Nephron (organoid): ENCODE results near the gene KIF12.
A peak's percentile ranks its signal among the peaks of the same experiment; 100 is the strongest.

Experiments used
- H3K27ac Mint-ChIP-seq, 3 experiments: 2 replicates each; pipeline ENCODE4 v1.8.0; 2020; ENCODE audit warnings: mixed read lengths in 3 of 3, mild to moderate bottlenecking in 2 of 3, moderate library complexity in 1 of 3
- H3K27me3 Mint-ChIP-seq: 2 replicates; pipeline ENCODE4 v1.8.0; 2021; ENCODE audit warnings: low read depth, mild to moderate bottlenecking, moderate library complexity, mixed read lengths
- H3K36me3 Mint-ChIP-seq: 2 replicates; pipeline ENCODE4 v1.8.0; 2020; ENCODE audit warnings: low read depth, mixed read lengths
- H3K4me1 Mint-ChIP-seq: 2 replicates; pipeline ENCODE4 v1.8.0; 2020; ENCODE audit warnings: mixed read lengths
- H3K4me3 Mint-ChIP-seq, 3 experiments: 2 replicates each; pipeline ENCODE4 v1.8.0; 2020; ENCODE audit warnings: mild to moderate bottlenecking in 3 of 3, mixed read lengths in 3 of 3, moderate library complexity in 2 of 3
- H3K9me3 Mint-ChIP-seq: 2 replicates; pipeline ENCODE4 v1.8.0; 2020; ENCODE audit warnings: mixed read lengths
- CTCF ChIP-seq, 3 experiments: fragments of 200-600 bp; sonication (generic); IDR thresholded peaks; one replicate each; pipeline ENCODE4 v1.5.0; 2021; ENCODE audit warnings: antibody characterized with exemption in 3 of 3; ENCODE audit not compliant: unreplicated experiment in 3 of 3

KIF12 gene

GRCh38 chr9:114078021-114078780 is 20.9 kb downstream of the KIF12 start, which contains the start of gene AMBP:
Gene AMBP, minus strand, starts transcription at chr9:114078300. Its CDS starts 91 bp downstream, at chr9:114078209.
- Mint-ChIP-seq H3K9me3 (peaks cover 2% of the 10 kb centered on the region), H3K27me3 (peaks cover 28% of the 10 kb centered on the region), H3K27ac (peak within 1 kb of the TSS; percentile 33 to 71 (median 56)), H3K36me3 (no peaks in the 10 kb centered on the region), H3K4me3 (no peak within 1 kb of the TSS), H3K4me1 (peaks cover 11% of the 10 kb centered on the region)
- no peak for TF ChIP-seq CTCF (IDR thresholded peaks at IDR 0.05; ENCODE audit: unreplicated experiment in 3 of 3)

GRCh38 chr9:114077162-114077837 is 21.8 kb downstream of the KIF12 start:
- Mint-ChIP-seq H3K27ac (peak overlapping the region; percentile 27 to 71 (median 37)), H3K9me3 (peaks cover 2% of the 10 kb centered on the region), H3K4me3 (no peak overlapping the region), H3K27me3 (peaks cover 28% of the 10 kb centered on the region), H3K36me3 (no peaks in the 10 kb centered on the region), H3K4me1 (peaks cover 6% of the 10 kb centered on the region)
- TF ChIP-seq CTCF (IDR thresholded peaks at IDR 0.05; ENCODE audit: unreplicated experiment in 3 of 3) = no peak

- H3K27me3 Mint-ChIP-seq = peaks cover 23% of the 10 kb centered on the region
- no peak overlapping the region for H3K27ac Mint-ChIP-seq
- peaks cover 10% of the 10 kb centered on the region for H3K4me1 Mint-ChIP-seq
- H3K36me3 Mint-ChIP-seq = no peaks in the 10 kb centered on the region
- H3K4me3 Mint-ChIP-seq = no peak overlapping the region
- peaks cover 2% of the 10 kb centered on the region for H3K9me3 Mint-ChIP-seq
- no peak for TF ChIP-seq CTCF (IDR thresholded peaks at IDR 0.05; ENCODE audit: unreplicated experiment in 3 of 3)
These were observed 22.6 kb downstream of the KIF12 start for GRCh38 chr9:114076237-114077161.

GRCh38 chr9:114075602-114076001 is 23.5 kb downstream of the KIF12 start:
- Mint-ChIP-seq H3K4me3 (no peak overlapping the region), H3K9me3 (peaks cover 2% of the 10 kb centered on the region)

More at GRCh38 chr9:114075602-114076001, 23.5 kb downstream of the KIF12 start:
- peaks cover 10% of the 10 kb centered on the region for H3K4me1 Mint-ChIP-seq
- peak overlapping the region in 2 of 3 experiments; percentile 1 to 18 for H3K27ac Mint-ChIP-seq
- peaks cover 21% of the 10 kb centered on the region for H3K27me3 Mint-ChIP-seq
- no peak for TF ChIP-seq CTCF (IDR thresholded peaks at IDR 0.05; ENCODE audit: unreplicated experiment in 3 of 3)
- no peaks in the 10 kb centered on the region for H3K36me3 Mint-ChIP-seq
